Measurements from ENCODE around the gene RMP24.
"Not testable (repeated sequence)": the region's sequence is repeated elsewhere in the genome, so short reads cannot be mapped to it uniquely, and the experiment has no call there.

The RMP24 gene

GRCh38 chr18:35972197-35973000 lies at the start of gene RMP24:
RMP24 (plus strand) TSS chr18:35972679.
- peak; percentile 87 for DNase-seq (ENCODE audit: low read depth)

- no peak for DNase-seq (ENCODE audit: low read depth)
Observed at GRCh38 chr18:35923939-35924684, 48.4 kb upstream of the RMP24 start.

DNA sequence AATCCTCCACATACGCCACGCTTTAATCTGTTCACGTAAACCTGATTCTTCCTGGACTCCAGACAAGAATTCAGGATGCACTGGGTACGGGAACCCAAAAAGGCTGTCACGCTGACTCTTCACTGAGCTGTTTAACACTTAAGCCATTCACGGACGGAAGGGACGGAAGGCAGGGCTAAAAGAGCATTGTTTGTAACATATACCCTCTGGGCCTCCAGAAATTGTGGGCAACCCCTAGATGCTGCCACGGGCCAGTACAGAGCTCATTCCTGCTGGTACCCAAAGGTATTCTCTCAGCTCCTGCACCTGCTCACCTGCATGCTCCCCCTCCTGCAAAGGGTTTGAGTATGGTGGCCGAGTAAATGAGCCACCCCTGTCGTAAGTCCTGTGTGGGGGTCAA lies 45.6 kb upstream of the RMP24 start:
- DNase-seq (ENCODE audit: low read depth): no peak

GRCh38 chr18:35927430-35927829 lies 45.0 kb upstream of the RMP24 start:
- no peak for DNase-seq (ENCODE audit: low read depth)

DNA sequence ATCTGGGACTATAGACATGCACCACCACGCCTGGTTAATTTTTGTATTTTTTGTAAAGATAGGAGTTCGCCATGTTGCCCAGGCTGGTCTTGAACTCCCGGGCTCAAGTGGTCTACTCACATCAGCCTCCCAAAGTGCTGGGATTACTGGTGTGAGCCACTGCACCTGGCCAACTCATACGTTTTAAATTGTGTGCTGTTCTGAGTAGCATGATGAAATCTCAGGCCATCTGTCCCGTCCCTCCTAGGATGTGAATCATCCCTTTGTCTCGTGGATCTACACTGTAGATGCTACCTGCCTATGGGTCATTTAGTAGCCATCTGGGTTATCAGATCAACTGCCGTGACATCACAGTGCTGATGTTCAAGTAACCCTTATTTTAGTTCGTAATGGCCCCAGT lies 38.5 kb upstream of the RMP24 start:
- no peak for DNase-seq (ENCODE audit: low read depth)

DNA sequence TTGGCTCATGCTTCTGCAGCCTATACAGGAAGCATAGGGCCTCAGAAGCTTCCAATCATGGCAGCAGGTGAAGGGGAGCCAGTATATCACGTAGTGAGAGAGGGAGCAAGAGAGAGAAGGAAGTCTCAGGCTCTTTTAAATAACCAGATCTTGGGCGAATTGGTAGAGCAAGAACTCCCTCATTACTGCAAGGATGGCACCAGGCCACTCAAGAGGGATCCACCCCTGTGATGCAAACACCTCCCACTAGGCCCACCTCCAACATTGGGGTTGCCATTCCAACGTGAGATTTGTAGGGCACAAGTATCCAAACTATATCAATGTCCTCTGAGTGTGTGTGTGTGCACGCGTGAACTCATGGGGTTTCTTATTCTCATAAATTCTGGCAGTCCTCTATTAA lies 37.6 kb upstream of the RMP24 start:
- no peak for DNase-seq (ENCODE audit: low read depth)

GRCh38 chr18:35935805-35936204 lies 36.7 kb upstream of the RMP24 start:
- no peak for DNase-seq (ENCODE audit: low read depth)

- DNase-seq (ENCODE audit: low read depth): no peak
Observed at GRCh38 chr18:35936951-35937350, 35.5 kb upstream of the RMP24 start.

GRCh38 chr18:35938158-35938557 lies 34.3 kb upstream of the RMP24 start:
- no peak for DNase-seq (ENCODE audit: low read depth)

GRCh38 chr18:35938562-35938961 lies 33.9 kb upstream of the RMP24 start:
- DNase-seq (ENCODE audit: low read depth): no peak

- no peak for DNase-seq (ENCODE audit: low read depth)
Observed at GRCh38 chr18:35939138-35939537, 33.3 kb upstream of the RMP24 start.

DNA sequence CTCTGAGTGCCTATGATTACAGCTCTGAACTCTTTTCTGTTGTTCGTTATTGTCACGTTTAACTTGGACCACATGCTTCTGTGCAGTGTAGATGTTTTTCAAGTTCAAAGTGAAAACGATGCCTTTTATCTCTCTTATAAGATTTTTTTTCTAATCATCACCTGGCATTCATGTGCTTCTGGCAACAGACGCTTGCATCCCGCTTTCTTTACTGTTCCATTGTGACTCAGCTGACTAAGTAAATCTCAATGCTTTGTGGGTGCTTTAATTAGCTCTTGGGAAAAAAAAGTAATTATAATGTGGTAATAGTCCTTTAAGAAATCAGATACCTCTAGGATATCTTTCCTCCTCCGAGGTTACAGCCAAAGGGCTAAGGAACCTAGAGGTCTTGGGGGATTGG lies 31.2 kb upstream of the RMP24 start:
- DNase-seq (ENCODE audit: low read depth): no peak

GRCh38 chr18:35942133-35942532 lies 30.3 kb upstream of the RMP24 start:
- no peak for DNase-seq (ENCODE audit: low read depth)

GRCh38 chr18:35942661-35943060 lies 29.8 kb upstream of the RMP24 start:
- DNase-seq (ENCODE audit: low read depth): no peak

DNA sequence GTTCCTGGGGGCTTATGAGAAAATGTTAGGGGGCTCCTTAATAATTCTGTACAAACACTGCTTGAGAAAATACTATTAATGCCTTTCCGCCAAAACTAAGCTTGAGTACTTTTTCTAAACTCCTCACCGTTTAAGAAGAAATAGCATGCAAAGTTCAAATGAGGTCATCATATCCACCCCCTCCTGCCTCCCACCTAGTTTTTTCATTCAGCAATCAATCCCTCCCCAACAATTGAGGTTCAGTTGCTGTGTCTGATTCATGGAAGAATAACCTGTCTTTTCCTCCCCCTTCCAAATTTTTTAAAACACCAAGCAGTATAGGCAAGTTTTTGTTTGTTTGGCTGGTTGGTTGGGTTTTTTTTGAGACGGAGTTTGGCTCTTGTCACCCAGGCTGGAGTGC lies 24.4 kb upstream of the RMP24 start:
- DNase-seq (ENCODE audit: low read depth): no peak

- DNase-seq (ENCODE audit: low read depth): no peak
Observed at GRCh38 chr18:35949090-35949489, 23.4 kb upstream of the RMP24 start.

DNA sequence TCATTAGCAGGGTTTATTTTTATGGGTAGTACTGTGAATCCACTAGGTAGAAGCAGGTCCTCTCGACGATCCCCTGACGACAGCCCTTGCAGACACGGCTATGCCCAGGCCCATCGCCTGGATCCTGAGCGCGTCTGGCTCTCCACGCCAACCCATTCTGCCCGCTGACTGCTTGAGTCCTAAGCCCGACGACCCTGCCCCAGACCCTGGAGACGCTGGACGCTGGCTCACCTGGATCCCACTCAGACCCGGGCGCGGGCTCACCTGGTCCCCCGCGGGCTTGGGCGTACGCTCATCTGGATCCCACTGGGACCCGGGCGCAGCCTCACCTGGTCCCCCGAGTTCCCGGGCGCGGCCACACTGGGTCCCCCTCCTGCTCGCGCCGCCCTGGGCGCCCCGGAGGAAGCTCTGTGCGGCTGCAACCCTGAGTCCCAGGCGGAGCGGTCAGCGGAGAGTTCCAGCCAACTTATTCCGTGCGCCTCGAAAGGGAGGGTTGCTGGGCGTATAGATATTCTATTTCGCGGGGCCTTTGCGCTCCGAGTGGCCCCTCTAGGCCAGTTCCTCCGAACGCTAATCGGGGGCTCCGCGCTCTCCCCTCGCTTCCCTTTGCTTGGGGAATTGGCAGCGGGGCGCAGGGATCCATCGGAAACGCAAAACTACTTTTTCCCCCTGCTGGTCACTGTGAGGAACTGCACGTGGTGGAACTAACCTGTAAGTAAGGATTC lies 22.4 kb upstream of the RMP24 start:
- peak; percentile 22 for DNase-seq (ENCODE audit: low read depth)

DNA sequence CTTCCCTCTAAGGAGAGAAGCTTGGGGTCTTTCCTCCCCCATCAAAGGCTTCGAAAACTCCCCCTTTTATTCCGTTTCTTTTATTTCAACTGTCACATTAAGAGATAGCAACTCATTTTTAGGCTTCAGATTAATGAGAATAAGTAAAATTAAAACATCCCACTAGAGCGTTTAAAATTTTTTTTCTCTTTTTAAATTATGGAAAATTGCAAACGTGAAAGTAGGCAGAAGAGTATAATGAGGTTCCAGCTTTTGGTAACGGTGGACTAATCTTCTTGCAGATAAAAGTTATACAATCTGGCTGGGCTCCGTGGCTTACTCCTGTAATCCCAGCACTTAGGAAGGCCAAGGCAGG lies 21.9 kb upstream of the RMP24 start:
- no peak for DNase-seq (ENCODE audit: low read depth)

DNA sequence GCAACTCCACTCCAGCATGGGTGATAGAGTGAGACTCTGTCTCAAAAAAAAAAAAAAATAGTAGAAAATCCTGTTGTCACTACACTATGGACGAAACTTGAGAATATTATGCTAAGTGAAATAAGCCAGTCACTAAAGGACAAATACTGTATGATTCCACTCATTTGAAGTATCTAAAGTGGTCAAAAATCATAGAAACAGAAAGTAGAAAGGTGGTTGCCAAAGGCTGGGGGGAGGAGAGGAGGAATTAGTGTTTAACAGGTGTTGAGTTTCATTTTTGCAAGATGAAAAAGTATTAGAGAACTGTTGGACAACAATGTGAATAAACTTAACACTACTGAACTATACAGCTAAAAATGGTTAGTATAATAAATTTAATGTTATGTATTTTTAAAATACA lies 18.8 kb upstream of the RMP24 start:
- DNase-seq (ENCODE audit: low read depth): no peak

GRCh38 chr18:35956226-35956625 lies 16.3 kb upstream of the RMP24 start:
- no peak for DNase-seq (ENCODE audit: low read depth)

DNA sequence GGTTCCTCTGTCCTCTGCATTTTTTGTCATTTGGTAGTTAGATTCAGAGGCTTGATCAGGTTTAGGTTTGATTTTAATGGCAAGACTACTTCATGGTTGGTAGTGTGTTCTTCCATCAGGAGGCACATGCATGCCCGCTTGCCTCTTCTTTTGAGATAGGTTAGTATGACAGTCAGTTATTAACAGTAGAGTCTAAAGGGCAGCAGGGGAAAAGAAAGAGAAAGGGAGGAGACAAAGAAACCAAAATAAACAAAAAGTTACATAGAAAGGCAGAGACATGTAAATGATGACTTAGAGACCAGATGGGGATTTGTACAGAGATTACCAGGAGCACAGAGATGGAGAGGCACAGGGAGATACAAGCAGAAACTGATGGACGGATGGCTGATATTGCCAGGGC lies 10.2 kb upstream of the RMP24 start:
- no peak for DNase-seq (ENCODE audit: low read depth)

DNA sequence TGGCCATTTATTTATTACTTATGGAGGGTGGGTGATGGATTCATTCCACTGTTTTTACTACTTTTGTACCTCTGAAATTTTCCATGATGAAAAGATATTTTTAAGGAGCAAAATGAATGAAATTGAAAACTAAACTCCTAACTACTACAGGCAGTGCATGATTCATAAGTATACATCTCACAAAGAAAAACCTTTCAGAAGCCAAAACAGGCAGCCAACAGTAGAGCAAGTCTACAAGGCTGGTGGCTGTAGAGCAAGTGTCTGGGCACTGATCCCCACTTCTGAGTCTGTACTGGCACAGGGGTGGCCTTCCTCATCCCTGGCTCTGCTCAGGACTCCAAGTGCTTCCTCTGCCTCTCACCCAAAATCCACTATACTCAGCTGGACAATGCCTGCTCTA lies 8.2 kb upstream of the RMP24 start:
- DNase-seq (ENCODE audit: low read depth): no peak

- DNase-seq (ENCODE audit: low read depth): not testable (repeated sequence)
Observed at GRCh38 chr18:35967866-35968265, 4.6 kb upstream of the RMP24 start.
